ENCODE results near the gene SPIN1.

DNA sequence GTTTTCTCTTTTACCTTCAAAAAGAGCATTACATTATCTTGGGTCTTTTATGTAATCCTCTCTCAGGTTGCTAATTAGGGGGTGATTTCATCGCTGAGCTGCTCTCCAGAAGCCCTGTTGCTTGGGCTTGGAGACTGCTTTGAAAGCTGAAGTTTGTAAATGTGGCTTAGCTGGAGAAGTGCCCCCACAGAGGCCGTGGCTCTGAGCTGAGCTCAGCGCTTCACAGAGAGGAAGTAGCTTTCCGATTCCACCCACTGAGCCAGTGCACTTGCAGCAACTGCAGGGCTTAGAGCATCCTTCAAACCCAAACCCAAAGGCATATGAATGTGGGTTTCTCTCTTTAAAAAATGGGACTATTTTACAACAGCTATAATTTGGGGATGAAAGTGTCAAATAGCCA lies 133.1 kb downstream of the SPIN1 start:
- TF ChIP-seq, protein P1, sequence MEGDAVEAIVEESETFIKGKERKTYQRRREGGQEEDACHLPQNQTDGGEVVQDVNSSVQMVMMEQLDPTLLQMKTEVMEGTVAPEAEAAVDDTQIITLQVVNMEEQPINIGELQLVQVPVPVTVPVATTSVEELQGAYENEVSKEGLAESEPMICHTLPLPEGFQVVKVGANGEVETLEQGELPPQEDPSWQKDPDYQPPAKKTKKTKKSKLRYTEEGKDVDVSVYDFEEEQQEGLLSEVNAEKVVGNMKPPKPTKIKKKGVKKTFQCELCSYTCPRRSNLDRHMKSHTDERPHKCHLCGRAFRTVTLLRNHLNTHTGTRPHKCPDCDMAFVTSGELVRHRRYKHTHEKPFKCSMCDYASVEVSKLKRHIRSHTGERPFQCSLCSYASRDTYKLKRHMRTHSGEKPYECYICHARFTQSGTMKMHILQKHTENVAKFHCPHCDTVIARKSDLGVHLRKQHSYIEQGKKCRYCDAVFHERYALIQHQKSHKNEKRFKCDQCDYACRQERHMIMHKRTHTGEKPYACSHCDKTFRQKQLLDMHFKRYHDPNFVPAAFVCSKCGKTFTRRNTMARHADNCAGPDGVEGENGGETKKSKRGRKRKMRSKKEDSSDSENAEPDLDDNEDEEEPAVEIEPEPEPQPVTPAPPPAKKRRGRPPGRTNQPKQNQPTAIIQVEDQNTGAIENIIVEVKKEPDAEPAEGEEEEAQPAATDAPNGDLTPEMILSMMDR (IDR thresholded peaks at IDR 0.05): no peak
- no peak for TF ChIP-seq POLR2A (IDR thresholded peaks at IDR 0.05)
